HG03135 (cell line): ENCODE results near the gene GLI2.

Experiments
- ATAC-seq: cut with Tn5 transposase; IDR thresholded peaks from one replicate; pipeline ENCODE4 v1.9.1; 2021; ENCODE audit warnings: mild to moderate bottlenecking, moderate library complexity; ENCODE audit not compliant: unreplicated experiment

The GLI2 gene

DNA sequence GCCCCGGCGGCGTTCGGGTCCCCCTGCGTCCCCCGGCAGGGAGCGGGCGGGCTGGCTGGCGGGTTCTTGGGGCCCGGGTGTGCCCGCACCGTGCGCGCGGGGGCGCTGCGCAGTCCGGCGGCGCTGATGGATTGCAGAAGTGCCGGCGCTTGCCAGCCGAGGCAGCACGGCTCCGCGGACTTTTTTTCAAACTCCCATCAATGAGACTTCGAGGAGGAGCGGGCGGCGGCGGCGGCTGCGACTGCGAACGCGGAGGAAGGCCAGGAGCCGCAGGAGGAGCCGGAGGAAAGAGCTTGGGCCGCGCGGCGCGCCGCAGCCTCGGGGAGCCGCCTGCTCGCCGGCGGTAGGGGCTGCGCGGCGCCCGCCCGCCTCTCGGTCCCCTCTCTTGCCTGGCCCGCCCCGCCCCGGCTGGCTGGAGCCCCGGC, at the start of gene GLI2:
Gene GLI2 (plus strand): TSS at position 123 of the 425 bp plus-strand sequence. CDS start 61,453 bp downstream, outside the sequence.
- no peak for ATAC-seq

DNA sequence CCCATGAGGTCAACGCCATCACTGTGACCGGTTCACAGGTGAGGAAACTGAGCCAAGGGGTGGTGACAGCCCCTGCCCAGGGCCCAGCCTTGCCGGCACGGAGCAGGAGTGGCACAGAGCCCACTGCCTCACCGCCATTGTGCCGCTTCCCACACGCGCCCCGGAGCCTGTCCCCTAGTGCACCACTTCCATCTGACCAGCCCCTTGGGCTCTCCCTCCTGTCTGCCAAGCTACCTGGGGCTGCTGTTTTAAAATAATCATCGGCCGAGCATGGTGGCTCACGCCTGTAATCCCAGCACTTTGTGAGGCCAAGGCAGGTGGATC, 49.7 kb upstream of the GLI2 start:
- ATAC-seq, result no peak

DNA sequence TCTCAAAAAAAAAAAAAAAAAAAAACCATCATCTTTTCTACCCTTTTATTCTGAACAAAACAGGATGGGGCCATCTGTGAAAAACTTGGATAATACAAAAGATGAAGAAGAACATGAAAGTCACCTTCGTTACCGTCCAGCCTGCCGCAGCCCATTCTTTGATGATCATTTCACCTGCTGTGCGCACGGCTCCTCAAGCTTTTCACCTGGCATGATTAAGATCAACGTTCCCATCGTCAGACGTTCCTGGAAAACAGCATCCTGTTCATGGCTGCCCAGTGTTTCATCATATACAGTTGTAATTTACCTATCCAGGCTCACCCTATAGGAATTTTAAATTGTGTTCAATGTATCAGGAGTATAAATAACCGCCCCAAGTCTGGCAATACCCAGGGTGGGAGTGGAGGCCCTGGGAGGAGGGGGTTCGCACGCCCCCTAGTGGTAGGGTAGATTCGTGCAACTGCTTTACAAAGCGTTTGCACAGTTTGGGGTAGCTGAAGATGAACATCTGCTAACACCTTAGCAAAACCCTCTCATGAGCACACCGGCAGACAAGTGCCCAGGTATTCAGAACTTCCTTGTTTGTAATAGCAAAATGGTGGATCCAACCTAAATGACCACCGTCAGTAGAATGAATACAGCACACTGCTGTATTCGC, 49.0 kb upstream of the GLI2 start:
- no peak for ATAC-seq

DNA sequence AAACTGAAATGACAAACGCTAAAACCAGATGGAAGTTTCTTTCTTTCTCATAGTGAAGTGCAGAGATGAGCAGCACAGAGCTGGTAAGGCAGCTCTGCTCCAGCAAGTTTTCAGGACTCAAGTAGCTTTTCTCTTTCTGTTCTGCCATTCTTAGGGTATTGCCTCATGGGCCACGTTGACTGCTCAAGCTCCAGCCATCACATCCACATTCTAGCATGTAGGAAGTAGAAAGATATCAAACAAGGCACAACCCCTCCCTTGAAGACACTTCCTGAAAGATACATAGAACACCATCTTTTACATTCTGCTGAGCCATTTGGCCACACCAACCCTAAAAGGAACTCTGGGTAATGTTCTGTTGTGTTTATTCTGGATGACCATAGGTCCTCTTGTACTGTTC, 48.5 kb upstream of the GLI2 start:
- no peak for ATAC-seq

DNA sequence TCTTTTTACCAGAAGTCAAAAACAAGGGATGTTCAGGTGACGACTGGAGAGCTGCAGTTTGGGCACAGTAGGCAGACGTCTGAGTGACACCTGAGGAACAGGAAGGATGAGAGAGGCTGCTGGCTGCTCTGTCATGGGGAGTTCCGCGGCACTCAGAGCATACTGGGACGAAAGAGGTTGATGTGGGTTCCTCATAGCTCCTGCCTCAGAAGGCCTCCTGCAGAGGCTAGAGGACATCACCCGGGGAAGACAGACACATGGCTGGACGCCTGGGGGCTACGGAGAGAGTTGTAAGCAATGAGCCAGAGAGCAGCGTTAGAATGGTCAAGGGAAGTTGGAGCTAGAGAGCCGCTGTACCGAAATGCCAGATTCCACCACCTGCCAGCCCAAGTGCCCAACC, 45.1 kb upstream of the GLI2 start:
- no peak for ATAC-seq

DNA sequence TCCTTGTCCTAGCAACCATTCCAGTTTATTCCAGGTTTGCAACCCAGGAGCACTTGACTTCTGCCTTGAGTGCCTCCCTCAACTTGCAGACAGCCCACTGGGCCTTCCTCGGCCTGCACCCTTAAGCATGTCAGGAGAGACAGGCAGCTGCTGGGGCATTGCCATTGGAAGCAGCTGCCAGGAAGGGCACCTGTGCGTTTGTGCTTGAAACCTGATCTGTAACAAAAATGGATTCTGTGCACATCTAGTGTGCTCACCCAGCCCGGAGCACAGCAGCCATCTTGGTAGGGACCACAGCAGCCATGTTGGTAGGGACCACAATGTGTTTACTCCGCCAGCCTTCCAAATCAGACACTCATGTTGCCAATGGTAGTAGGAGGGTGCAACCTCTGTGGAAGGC, 44.3 kb upstream of the GLI2 start:
- no peak for ATAC-seq

DNA sequence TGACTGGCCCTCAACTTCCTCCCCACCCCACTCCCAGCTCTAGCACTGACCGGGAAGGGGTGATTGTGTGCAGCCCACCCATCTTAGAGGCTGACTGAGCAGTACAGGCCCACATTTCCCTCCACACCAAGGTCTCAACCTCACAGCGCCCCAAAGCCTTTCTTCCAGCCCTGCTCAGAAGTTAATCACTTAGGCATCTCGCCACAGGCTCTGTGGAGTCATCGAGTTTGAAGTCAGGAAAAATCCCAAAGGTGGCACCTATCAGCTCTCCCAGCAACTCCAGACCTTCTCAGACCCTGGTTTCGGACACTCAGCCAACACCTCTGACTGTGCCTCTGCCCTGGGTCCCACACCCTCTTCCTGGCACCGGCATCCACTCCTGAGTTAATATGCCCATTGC, 43.0 kb upstream of the GLI2 start:
- no peak for ATAC-seq

DNA sequence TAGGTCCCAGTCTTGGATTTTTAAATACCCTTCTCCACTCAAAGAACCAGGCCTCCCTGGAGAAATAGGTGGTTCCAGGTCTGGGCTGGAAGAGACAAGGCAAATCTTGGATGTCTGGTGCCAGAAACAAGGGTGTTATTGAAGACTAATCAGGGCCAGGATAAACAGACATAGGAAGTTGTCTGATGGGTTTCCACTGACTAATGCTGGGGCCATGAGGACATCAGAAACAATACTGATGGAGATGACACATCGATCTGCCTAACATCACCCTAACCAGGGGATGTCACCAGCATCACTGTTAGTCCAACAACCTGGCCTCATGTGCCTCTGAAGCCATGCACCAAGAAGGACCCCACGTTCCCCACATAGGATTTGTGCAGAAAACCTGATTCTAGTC, 42.5 kb upstream of the GLI2 start:
- ATAC-seq, result no peak

DNA sequence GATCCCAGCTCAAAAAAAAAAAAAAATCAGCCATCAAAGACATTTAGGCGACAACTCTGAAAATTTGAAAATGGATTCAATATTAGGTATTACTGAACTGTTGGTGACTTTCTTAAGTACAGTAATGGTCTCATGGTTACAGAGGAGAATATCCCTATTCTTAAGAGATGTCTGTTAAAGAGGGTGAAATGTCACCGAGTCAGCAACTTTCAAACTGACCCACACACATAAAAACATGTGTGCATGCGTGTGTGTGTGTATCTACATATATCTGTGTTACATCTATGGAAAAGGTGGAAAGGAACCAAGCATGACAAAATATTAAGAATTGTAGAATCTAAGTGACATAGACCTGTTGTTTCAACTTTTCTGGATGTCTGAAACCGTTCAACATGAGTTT, 41.6 kb upstream of the GLI2 start:
- no peak for ATAC-seq

DNA sequence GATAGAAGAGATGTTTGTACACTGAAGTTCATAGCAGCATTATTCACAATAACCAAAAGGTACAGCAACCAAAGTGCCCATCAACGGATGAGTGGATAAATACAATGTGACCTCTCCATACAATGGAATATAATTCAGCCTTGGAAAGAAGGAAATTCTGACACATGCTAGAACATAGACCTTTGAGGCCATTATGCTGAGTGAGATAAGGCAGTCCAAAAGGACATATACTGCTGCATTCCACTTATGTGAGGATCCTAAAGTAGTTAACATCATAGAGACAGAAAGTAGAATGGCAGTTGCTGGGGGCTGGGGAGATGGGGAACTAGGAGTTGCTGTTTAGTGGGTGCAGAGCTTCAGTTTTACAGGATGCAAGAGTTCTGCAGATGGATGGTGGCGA, 38.2 kb upstream of the GLI2 start:
- ATAC-seq, result no peak

DNA sequence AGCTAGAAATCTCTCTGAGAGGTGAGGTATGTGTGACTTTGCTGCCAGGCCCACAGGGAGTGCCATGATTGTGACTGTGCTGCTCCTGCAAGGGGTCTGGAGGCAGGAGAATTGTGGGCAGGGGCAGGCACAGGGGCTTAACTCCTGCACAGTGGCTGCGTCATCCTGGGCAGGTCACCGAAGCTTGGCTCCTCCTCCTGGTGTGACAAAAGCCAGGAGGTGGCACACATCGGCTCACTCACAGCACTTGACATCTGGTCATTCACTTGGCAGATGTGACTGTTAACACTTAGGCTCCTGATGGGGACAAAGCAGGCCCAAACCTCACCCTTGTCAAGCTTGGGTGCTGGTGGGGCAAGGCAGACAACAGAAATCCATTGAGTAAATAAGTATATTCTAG, 36.4 kb upstream of the GLI2 start:
- no peak for ATAC-seq

DNA sequence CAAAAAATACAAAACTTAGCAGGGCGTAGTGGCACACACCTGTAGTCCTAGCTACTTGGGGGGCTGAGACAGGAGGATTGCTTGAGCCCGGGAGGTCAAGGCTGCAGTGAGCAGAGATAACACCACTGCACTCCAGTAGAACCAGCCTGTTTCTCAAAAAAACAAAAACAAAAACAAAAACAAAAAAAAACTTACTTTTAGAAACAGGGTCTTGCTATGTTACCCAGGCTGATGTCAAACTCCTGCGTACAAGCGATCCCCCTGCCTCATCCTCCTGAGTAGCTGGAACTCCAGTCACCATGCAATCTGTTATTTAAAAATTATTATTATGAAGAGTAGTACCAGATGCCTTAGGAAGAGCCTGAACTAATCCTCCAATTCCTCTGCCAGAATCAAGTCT, 35.0 kb upstream of the GLI2 start:
- ATAC-seq, result no peak

DNA sequence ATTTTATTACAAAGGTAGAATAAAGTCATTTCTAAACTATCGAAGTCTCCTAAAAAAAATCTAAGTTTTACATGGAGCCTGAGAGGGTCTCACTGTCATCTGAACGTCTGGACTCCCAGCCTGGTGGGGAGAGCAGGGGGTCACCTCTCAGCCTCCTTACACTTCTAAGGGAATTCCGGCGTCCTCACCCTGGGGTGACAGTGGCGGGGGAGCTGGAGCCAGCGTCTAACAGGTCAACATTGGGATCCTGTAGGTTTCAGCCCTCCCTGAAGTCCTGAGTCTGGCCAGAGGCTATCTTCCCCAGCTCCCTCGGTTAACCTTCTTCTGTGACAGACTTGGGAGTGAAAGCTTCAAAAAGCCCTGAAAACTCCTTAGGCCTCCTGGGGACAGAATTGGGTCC, 34.6 kb upstream of the GLI2 start:
- ATAC-seq, result no peak

DNA sequence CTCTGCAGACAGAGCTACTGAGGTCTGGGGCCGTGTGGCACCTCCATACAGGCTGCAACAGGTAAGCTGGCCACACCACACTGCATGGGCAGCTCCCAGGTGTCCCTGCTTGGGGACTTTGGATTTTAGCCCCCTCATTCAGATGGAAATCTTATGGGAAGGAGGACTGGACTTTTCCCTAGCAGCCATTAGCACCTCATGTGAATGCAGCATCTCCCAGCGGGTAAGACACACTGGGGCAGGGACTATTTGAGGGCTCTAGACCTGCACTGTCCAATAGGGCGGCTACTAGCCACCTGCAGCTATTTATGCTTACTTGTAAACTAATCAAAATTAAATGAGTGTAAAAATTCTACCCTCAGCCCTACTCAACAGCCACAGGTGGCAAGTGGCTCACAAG, 34.2 kb upstream of the GLI2 start:
- no peak for ATAC-seq

DNA sequence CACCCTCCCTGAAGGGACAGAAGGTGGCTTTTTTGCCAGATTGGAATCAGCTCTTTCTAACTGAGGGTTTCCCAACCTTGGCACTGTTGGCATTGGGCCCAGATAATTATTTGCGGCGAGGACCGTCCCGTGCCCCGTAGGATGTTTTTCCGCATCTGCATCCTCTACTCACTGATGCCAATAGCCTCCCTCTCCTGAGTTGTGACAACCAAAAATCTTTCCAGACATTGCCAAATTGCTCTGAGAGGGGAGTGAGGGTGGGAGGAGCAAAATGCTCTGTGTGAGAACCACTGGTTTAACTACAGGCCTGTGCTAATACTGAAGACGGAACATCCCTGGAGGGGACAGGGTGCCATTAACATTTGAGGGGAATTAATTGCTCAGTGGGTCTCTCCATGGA, 33.6 kb upstream of the GLI2 start:
- ATAC-seq, result no peak

DNA sequence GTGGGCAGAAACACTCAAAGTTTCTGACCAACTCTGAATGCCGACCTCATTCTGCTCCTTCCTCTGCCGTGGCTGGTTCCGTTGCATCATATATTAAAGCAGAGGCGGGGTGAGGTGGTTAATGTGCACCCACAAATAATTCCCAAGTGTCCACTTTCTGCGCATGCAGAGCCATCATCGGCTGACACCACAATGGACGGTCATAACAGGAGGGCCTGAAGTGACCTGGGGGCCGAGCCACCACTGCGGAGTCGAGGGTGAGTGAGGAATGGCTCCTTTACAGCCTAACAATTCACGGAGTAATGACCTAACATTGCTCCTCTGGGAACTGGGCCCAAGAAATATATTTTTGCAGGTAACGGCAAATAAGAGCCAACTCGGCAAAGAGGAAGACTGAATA, 32.9 kb upstream of the GLI2 start:
- no peak for ATAC-seq

DNA sequence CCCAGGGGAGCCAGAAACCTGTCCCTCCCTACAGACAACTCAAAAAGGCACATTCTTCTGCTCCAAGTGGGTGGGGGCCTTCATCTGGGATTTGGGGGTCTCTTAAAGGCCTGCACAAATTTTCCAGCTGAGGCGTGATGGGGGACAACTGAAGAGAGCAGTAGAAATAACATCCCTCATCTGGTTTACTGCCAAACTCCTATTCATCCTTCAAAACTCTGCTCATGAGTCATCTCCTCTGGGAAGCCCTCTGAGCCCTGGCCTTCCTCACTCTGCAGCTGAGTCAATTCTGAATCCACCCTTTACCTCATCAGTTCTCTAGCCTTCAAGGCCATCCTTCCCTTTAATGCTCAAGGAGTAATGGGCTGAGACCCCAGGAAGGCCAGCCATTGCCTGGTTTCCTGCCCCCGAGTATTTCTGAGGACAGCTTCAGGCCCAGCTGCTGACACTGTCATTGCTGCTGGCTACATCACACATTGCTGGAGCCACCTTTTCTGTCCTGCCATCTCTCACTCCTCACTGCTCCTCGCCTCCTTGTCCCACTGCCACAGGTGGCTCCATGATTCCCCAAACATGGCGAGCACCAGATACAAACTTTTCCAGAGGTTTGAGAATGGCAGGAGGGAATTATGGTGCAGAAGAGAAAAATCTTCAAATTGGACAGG, 32.2 kb upstream of the GLI2 start:
- ATAC-seq, result no peak

DNA sequence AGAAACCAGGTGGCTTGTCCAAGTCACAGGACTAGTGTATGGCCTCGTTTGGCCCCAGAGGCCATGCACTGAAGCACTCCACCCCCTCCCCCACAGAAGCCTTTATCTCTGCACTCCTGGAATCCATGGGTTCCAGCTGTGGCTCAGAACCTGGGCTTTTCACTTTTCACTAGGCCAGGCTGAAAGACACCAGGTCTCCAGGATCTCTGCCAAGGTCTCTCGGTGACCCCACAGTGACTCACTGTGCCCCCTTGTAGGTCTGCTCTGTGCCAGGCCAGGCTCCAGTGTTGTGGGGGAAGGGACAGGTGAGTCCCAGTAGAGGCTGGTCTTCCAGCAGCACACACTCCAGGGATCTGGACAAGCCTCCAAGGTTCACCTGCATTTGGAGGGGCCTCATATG, 31.0 kb upstream of the GLI2 start:
- ATAC-seq, result no peak

DNA sequence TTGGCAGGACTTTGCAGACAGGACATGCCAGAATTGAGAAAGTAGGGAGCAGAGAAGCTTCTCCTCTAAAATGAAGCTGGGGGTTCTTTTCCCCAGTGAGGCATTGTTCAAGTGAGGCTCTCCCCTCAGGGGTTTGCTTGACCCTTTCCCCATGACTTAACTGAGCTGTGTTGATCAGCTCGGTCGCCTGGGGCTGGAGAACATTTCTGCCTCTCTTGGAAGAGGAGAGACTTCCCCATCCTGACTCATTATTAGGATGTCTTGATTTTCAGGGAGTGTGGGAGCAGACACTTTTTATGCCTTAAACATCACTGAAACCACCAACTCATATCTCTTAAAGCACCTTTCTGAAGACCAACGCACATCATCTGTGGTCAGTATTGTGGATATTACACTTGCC, 27.9 kb upstream of the GLI2 start:
- no peak for ATAC-seq

DNA sequence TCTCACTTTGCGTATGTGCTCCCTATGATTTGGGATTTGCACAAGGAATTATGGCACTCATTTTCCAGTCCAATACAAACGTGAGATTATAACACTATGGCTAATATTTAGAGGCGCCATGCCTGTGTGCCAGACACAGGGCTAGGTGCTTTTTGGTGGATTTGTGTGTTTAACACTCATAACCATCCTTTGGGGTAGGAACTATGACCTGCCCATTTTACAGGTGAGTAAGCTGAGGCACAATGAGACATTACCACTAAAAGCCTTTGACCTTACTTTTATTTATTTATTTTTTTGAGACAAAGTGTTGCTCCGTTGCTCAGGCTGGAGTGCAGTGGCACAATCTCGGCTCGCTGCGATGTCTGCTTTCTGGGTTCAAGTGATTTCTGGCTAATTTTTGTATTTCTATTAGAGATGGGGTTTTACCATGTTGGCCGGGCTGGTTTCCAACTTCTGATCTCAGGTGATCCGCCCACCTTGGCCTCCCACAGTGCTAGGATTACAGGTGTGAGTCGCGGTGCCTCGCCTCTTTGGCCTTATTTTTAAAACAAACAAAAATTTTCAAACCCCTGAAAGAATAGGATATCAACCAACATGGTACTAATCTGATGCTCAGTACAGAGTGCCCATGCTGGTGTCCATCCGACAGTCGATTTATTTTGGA, 26.6 kb upstream of the GLI2 start:
- no peak for ATAC-seq

DNA sequence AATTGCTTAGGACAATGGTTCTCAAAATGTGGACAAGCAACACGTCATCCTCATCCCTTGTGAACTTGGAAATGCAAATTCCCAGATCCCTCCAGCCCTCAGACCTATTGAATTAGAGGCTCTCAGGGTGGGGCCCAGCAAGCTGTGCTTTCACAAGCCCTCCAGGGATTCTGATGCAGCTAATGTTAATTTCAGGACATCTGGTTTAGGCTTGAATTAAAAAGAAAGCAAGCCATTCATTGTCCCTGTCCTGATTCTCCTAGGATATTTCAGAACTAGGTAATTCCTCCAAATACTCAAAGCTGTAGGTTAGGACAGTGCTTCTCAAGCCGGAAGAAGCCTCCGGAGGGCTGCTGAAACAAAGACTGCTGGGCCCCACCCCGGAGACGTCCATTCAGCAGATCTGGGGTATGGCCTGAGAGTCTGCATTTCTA, 26.0 kb upstream of the GLI2 start:
- no peak for ATAC-seq

DNA sequence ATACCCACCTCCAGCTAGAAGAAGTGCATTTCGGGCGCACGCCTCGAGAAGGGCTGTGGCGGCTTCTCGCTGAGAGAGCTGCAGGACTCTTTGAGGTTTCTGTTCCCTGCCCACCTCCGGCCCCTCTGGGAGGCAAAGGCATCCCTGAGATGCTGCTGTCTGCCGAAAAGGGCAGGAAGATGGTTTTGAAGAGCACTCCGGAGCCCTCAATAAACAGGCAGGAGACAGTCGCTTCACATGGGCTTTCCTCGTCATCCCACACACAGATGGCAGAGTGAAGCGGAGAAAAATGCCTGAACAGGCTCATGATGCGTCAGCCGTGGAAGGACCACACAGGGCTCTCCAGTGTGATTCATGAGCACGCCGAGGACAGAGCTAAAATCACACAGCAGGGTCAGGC, 25.4 kb upstream of the GLI2 start:
- no peak for ATAC-seq

DNA sequence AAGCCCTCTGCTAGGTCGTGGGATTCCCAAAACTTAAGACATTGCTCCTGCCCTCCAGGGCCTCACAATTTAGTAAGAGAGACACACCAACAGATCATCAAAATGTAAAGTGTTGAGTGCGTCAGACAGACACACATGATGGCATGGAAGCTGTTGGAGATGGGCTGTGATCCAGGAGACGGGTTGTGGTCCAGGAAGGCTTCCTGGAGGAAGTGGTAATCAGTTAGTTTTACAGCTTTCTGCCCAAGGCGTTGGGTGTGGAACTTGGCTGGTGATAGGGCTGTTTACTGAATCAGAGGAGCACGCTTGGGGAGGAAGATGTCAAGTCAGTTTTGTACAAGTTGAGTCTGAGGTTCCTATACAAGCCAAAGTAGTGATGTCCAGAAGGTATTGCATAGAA, 24.0 kb upstream of the GLI2 start:
- no peak for ATAC-seq
